SU-DHL-6 (cell line): Measurements from ENCODE around the gene LIX1.

Experiments
- CTCF ChIP-seq: fragments of 200-600 bp; sonication (generic); IDR thresholded peaks from one replicate; pipeline ENCODE4 v1.5.1; 2017; ENCODE audit warnings: antibody characterized with exemption, mild to moderate bottlenecking, low read length, moderate library complexity; ENCODE audit not compliant: insufficient read depth, poor library complexity, severe bottlenecking
- EZH2phosphoT487 ChIP-seq: fragments of 200-600 bp; sonication (generic), shearing (Covaris generic); conservative IDR thresholded peaks from 2 replicates; pipeline ENCODE4 v1.6.1; 2018; ENCODE audit warnings: mild to moderate bottlenecking, antibody characterized with exemption, low read length, moderate library complexity, mixed read lengths

GRCh38 chr5:97120195-97120594 is 22.2 kb downstream of the LIX1 start:
- TF ChIP-seq CTCF (no peak), EZH2phosphoT487 (no peak)
